Right atrium auricular region (tissue), 2 donors: ENCODE data around the gene KRTAP5-10. TPM values are rescaled to one million over a fixed set of nuclear protein-coding genes. Genes with fewer than 3 reads are reported as not detected.
"Not testable (repeated sequence)": the region's sequence is repeated elsewhere in the genome, so short reads cannot be mapped to it uniquely, and the experiment has no call there.

Source experiments
- DNase-seq: peaks from one replicate; pipeline ENCODE4 v3.0.0-alpha.2; 2019; ENCODE audit warnings: low spot score
- H3K27ac ChIP-seq, 2 donors: fragments of 200-600 bp; sonication (generic); 1 replicate in 1 of 2; 2 replicates in 1 of 2; pipeline ENCODE4 v1.5.1; 2016 to 2019
- H3K27me3 ChIP-seq, 2 donors: fragments of 200-600 bp; sonication (generic); one replicate each; pipeline versions ENCODE4 v1.5.1 to v1.6.0; 2017 to 2019
- H3K36me3 ChIP-seq: fragments of 200-600 bp; sonication (generic); one replicate; pipeline ENCODE4 v1.5.1; 2016
- H3K4me1 ChIP-seq, 2 donors: fragments of 200-600 bp; sonication (generic); one replicate each; pipeline versions ENCODE4 v1.5.1 to v1.6.0; 2017 to 2019
- H3K4me3 ChIP-seq, 2 donors: fragments of 200-600 bp; sonication (generic); 1 replicate in 1 of 2; 2 replicates in 1 of 2; pipeline ENCODE4 v1.5.1; 2017 to 2019; ENCODE audit warnings: mild to moderate bottlenecking in 1 of 2, moderate library complexity in 1 of 2
- H3K9me3 ChIP-seq, 2 donors: fragments of 200-600 bp; sonication (generic); one replicate each; pipeline ENCODE4 v1.5.1; 2019
- CTCF ChIP-seq, 2 donors: fragments of 200-600 bp; sonication (generic); IDR thresholded peaks; one replicate each; pipeline ENCODE4 v1.5.1; 2019; ENCODE audit warnings: antibody characterized with exemption in 2 of 2
- total RNA-seq, 2 donors: library from RNA; depleted of rRNA; stranded (reverse); fragments of >200 nt; gene quantifications; one replicate each; pipeline ENCODE4 v1.1.0, GENCODE V29; 2016

The KRTAP5-10 gene
- total RNA-seq, 2 donors from 2014 or later: not detected

DNA sequence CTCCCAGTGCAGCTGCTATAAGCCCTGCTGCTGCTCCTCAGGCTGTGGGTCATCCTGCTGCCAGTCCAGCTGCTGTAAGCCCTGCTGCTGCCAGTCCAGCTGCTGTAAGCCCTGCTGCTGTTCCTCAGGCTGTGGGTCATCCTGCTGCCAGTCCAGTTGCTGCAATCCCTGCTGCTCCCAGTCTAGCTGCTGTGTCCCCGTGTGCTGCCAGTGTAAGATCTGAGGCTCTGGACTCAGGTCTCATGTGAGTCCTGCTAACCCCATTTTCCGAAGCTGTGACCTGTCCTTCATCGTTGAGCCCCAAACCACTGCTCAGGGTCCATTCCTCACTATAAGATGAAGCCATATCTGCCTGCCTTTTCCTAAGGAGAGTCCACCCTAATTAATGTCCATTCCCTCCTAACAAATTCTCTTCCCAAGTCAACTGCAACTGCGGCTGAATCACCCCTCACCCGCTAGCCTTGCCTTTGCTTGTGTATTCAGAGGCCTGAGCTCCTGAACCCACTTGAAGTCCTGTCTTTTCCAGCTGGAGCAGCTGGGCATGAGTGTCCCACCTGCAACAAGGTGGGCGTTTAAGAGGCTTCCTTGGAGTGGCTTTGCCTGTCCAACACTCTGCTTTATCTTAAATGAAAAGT, 37.7 kb upstream of the KRTAP5-10 start:
- peak; percentile 32 for DNase-seq

DNA sequence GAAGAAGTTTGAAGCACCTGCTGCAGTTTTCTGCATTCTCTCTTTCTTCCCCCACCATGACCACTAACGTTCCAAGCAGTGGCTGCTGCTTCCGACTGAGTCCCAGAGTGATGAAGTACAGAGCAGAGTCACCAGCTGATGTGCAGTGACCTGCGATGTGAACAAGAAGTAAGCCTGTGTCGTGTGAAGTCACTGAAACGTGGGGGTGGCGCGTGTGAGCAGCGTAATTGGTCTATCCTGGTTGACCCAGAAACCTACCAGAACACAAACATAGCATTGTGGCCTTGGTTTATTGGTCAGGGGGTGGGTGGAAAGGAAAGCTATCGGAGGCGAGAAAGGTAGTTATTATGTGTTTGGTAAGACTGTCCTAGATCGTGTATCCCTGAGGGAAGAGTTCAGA, 34.8 kb upstream of the KRTAP5-10 start:
- no peak for DNase-seq
- Histone ChIP-seq H3K27me3 (no peaks in the 10 kb centered on the region), H3K4me1 (no peaks in the 10 kb centered on the region), H3K4me3 (no peak overlapping the region), H3K27ac (no peak overlapping the region), H3K9me3 (no peaks in the 10 kb centered on the region), H3K36me3 (no peaks in the 10 kb centered on the region)
- TF ChIP-seq CTCF (IDR thresholded peaks at IDR 0.05): no peak

More for the DNA sequence above, 37.7 kb upstream of the KRTAP5-10 start:
- TF ChIP-seq CTCF (IDR thresholded peaks at IDR 0.05): no peak
- H3K9me3 ChIP-seq: no peaks in the 10 kb centered on the region
- no peaks in the 10 kb centered on the region for H3K36me3 ChIP-seq
- no peak overlapping the region for H3K4me3 ChIP-seq
- no peaks in the 10 kb centered on the region for H3K4me1 ChIP-seq
- no peaks in the 10 kb centered on the region for H3K27me3 ChIP-seq
- H3K27ac ChIP-seq: no peak overlapping the region

DNA sequence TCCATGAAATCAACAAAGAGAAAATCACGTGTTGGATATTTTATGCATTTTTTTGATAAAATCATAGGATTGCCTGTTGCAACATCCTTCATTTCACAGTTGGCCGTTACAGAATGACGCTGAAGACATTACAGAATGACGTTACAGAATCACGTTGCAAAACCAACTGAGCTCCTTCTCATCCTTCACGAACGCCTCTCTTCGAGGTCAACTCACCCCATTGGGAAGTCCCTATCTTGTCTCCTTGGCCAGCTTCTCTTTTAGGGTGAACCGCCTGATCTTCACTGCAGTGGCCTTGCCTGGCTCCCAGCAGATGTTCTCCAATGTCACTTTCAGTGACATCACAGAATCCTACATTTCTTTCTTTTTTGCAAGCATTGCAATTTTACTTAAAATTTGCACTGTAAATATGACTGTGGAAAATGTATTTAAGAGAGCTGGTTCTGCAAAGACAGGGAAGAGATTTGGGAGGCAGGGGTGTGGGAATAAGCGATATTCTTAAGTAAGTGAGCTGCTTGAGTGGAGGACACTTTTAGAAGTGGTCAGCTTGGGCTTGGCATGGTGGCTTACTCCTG, 33.2 kb upstream of the KRTAP5-10 start:
- no peak for TF ChIP-seq CTCF (IDR thresholded peaks at IDR 0.05)
- DNase-seq: no peak
- no peak overlapping the region for H3K27ac ChIP-seq
- H3K27me3 ChIP-seq: no peaks in the 10 kb centered on the region
- H3K36me3 ChIP-seq: no peaks in the 10 kb centered on the region
- no peaks in the 10 kb centered on the region for H3K9me3 ChIP-seq
- H3K4me1 ChIP-seq: no peaks in the 10 kb centered on the region
- no peak overlapping the region for H3K4me3 ChIP-seq

DNA sequence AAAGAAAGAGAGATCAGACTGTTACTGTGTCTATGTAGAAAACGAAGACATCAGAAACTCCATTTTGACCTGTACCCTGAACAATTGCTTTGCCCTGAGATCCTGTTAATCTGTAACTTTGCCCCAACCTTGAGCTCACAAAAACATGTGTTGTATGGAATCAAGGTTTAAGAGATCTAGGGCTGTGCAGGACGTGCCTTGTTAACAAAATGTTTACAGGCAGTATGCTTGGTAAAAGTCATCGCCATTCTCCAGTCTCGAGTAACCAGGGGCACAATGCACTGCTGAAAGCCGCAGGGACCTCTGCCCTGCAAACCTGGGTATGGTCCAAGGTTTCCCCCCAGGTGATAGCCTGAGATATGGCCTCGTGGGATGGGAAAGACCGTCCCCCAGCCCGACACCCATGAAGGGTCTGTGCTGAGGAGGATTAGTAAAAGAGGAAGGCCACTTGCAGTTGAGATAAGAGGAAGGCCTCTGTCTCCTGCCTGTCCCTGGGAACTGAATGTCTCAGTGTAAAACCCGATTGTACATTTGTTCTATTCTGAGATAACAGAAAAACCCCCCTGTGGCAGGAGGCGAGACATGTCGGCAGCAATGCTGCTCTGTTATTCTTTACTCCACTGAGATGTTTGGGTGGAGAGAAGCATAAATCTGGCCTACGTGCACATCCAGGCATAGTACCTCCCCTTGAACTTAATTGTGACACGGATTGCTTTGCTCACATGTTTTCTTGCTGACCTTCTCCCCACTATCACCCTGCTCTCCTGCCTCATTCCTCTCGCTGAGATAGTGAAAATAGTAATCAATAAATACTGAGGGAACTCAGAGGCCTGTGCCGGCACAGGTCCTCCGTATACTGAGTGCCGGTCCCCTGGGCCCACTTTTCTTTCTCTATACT, 30.4 kb upstream of the KRTAP5-10 start:
- not testable (repeated sequence) for H3K27ac ChIP-seq, H3K4me3 ChIP-seq, H3K4me1 ChIP-seq, H3K36me3 ChIP-seq, H3K9me3 ChIP-seq, H3K27me3 ChIP-seq
- peak; percentile 21 for DNase-seq

- Histone ChIP-seq H3K4me1 (no peaks in the 10 kb centered on the region), H3K9me3 (no peaks in the 10 kb centered on the region), H3K27ac (no peak overlapping the region), H3K27me3 (no peaks in the 10 kb centered on the region), H3K36me3 (no peaks in the 10 kb centered on the region), H3K4me3 (no peak overlapping the region)
- no peak for DNase-seq
- TF ChIP-seq CTCF (IDR thresholded peaks at IDR 0.05): no peak
These were observed 29.5 kb upstream of the KRTAP5-10 start for GRCh38 chr11:71535825-71536224.

- Histone ChIP-seq H3K36me3 (no peaks in the 10 kb centered on the region), H3K27me3 (no peaks in the 10 kb centered on the region), H3K4me1 (no peaks in the 10 kb centered on the region), H3K27ac (no peak overlapping the region), H3K9me3 (no peaks in the 10 kb centered on the region), H3K4me3 (no peak overlapping the region)
- no peak for TF ChIP-seq CTCF (IDR thresholded peaks at IDR 0.05)
- peak; percentile 21 for DNase-seq
These were observed 27.8 kb upstream of the KRTAP5-10 start for GRCh38 chr11:71537537-71537936.

- not testable (repeated sequence) for H3K4me1 ChIP-seq, H3K27ac ChIP-seq, H3K27me3 ChIP-seq, H3K4me3 ChIP-seq, H3K36me3 ChIP-seq, H3K9me3 ChIP-seq
- peak; percentile 21 for DNase-seq
These were observed 27.2 kb upstream of the KRTAP5-10 start, which contains the start of gene KRTAP5-8 for GRCh38 chr11:71537977-71538665. Gene KRTAP5-8, plus strand, starts transcription at chr11:71538025. Its CDS starts 31 bp downstream, at chr11:71538056.
